ENCODE data around the gene P2RX3.
"Not testable (repeated sequence)": the region's sequence is repeated elsewhere in the genome, so short reads cannot be mapped to it uniquely, and the experiment has no call there.

The P2RX3 gene

GRCh38 chr11:57338142-57338541, at the start of gene P2RX3:
P2RX3 (plus strand) TSS chr11:57338352; CDS start chr11:57338551, 199 bp downstream.
- DNase-seq = no peak

- DNase-seq = peak; percentile 87
Measured at GRCh38 chr11:57288771-57289579, 49.2 kb upstream of the P2RX3 start.

- no peak for DNase-seq
Measured at GRCh38 chr11:57290288-57290687, 47.9 kb upstream of the P2RX3 start.

GRCh38 chr11:57294225-57295131, 43.7 kb upstream of the P2RX3 start:
- DNase-seq = peak; percentile 95

- DNase-seq = not testable (repeated sequence)
Measured at GRCh38 chr11:57296205-57296604, 41.9 kb upstream of the P2RX3 start.

- no peak for DNase-seq
Measured at GRCh38 chr11:57297221-57297620, 40.9 kb upstream of the P2RX3 start.

GRCh38 chr11:57299150-57299737, 38.9 kb upstream of the P2RX3 start:
- DNase-seq = no peak

GRCh38 chr11:57300785-57301184, 37.4 kb upstream of the P2RX3 start:
- DNase-seq = no peak

GRCh38 chr11:57301711-57302423, 36.3 kb upstream of the P2RX3 start:
- no peak for DNase-seq

- no peak for DNase-seq
Measured at GRCh38 chr11:57302489-57302888, 35.7 kb upstream of the P2RX3 start.

GRCh38 chr11:57303280-57303989, 34.7 kb upstream of the P2RX3 start:
- peak; percentile 17 for DNase-seq

- peak; percentile 90 for DNase-seq
Measured at GRCh38 chr11:57303990-57304579, 34.1 kb upstream of the P2RX3 start.

GRCh38 chr11:57305523-57305922, 32.6 kb upstream of the P2RX3 start:
- DNase-seq = no peak

- DNase-seq = no peak
Measured at GRCh38 chr11:57306161-57306876, 31.8 kb upstream of the P2RX3 start.

GRCh38 chr11:57306940-57307565, 31.1 kb upstream of the P2RX3 start:
- no peak for DNase-seq

- no peak for DNase-seq
Measured at GRCh38 chr11:57307666-57308270, 30.4 kb upstream of the P2RX3 start.

- DNase-seq = no peak
Measured at GRCh38 chr11:57308426-57309060, 29.6 kb upstream of the P2RX3 start.

GRCh38 chr11:57309106-57310059, 28.8 kb upstream of the P2RX3 start:
- no peak for DNase-seq
